Esophagus muscularis mucosa (tissue), 4 donors: ENCODE data around the gene KLRD1. TPM values are rescaled to one million over a fixed set of nuclear protein-coding genes. Genes with fewer than 3 reads are reported as not detected.

Experiments
- DNase-seq: peaks from one replicate; pipeline ENCODE4 v3.0.0-alpha.2; 2017; ENCODE audit errors: extremely low spot score
- H3K27ac ChIP-seq, 4 donors: fragments of 200-600 bp; sonication (generic); replicated peaks in 1 of 4; 1 replicate in 3 of 4; 2 replicates in 1 of 4; pipeline ENCODE4 v1.5.1; 2016 to 2019; ENCODE audit warnings: mild to moderate bottlenecking in 1 of 4
- H3K27me3 ChIP-seq, 4 donors: fragments of 200-600 bp; sonication (generic); one replicate each; pipeline versions ENCODE4 v1.5.1 to v1.6.0; 2016 to 2019
- H3K36me3 ChIP-seq, 4 donors: fragments of 200-600 bp; sonication (generic); one replicate each; pipeline ENCODE4 v1.5.1; 2016 to 2019
- H3K4me1 ChIP-seq, 4 donors: fragments of 200-600 bp; sonication (generic); one replicate each; pipeline ENCODE4 v1.5.1; 2016 to 2019
- H3K4me3 ChIP-seq, 4 donors: fragments of 200-600 bp; sonication (generic); 1 replicate in 2 of 4; 2 replicates in 2 of 4; pipeline ENCODE4 v1.5.1; 2016 to 2019; ENCODE audit warnings: mild to moderate bottlenecking in 4 of 4, moderate library complexity in 1 of 4
- H3K9me3 ChIP-seq, 4 donors: fragments of 200-600 bp; sonication (generic); 1 replicate in 3 of 4; 2 replicates in 1 of 4; pipeline ENCODE4 v1.5.1; 2016 to 2019
- CTCF ChIP-seq, 3 experiments: fragments of 200-600 bp in 2 of 3; fragments of 450-650 bp in 1 of 3; sonication (generic) in 2 of 3; IDR thresholded peaks; one replicate each; pipeline ENCODE4 v1.5.1; 2017 to 2019; ENCODE audit warnings: antibody characterized with exemption in 3 of 3, mild to moderate bottlenecking in 2 of 3, moderate library complexity in 1 of 3
- EP300 ChIP-seq: sonication (generic); formaldehyde crosslinking; IDR thresholded peaks from one replicate; pipeline ENCODE4 v1.6.1; 2017; ENCODE audit warnings: antibody characterized with exemption
- POLR2A ChIP-seq: fragments of 450-650 bp; IDR thresholded peaks from one replicate; pipeline ENCODE4 v1.6.1; 2017; ENCODE audit warnings: antibody characterized with exemption, moderate library complexity, mild to moderate bottlenecking, low read depth
- POLR2AphosphoS5 ChIP-seq, 2 donors: sonication (generic); formaldehyde crosslinking; IDR thresholded peaks; one replicate each; pipeline ENCODE4 v1.6.1; 2017; ENCODE audit warnings: antibody characterized with exemption in 2 of 2
- WGBS: methylation state at CpG from one replicate; pipeline ENCODE4 v1.1.5; 2018; 5-methylcytosine and 5-hydroxymethylcytosine counted together
- intact Hi-C: fragments of 100-400 bp; cut with DNase I; formaldehyde crosslinking; loops from one replicate; pipeline ENCODE4 v1.15.1; 2023
- total RNA-seq, 4 donors: library from RNA; depleted of rRNA; stranded (reverse); fragments of >200 nt; gene quantifications; one replicate each; pipeline versions ENCODE4 v1.1.0 to v1.2.1, GENCODE V29; 2016

Gene KLRD1
- total RNA-seq, 4 donors from 2014 or later, result 0.32 to 1.3 (median 0.73) TPM

DNA sequence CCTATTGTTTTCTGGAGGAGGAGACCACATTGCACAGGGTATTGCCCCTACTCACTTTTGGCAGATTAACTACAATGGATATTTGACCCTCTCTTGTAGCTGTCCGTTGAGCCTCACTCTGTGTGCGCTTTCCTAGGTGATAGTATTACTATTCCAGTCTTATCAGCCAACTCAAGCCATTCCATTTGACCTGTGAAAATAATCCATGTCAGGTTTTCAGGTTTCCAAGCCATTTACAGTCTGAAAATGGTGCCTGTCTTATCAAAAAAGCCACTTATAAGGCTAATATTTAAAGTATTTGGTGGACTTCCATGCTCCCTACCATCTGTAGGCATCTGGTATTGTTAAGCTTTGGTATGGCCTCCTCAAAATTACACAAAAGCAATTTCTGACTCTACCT, 29.6 kb upstream of the KLRD1 start:
- TF ChIP-seq POLR2AphosphoS5 (IDR thresholded peaks at IDR 0.05) (no peak), CTCF (IDR thresholded peaks at IDR 0.05) (no peak), POLR2A (no peak), EP300 (no peak)
- Histone ChIP-seq H3K4me1 (no peaks in the 10 kb centered on the region), H3K27ac (no peak overlapping the region), H3K9me3 (no peaks in the 10 kb centered on the region), H3K27me3 (no peaks in the 10 kb centered on the region), H3K4me3 (no peak overlapping the region), H3K36me3 (no peaks in the 10 kb centered on the region)
- 80% methylated on average over 2 of the region's 2 CpGs for WGBS
- intact Hi-C loops, result no loop called here
- DNase-seq, result no peak

GRCh38 chr12:10279937-10280336, 27.7 kb upstream of the KLRD1 start:
- intact Hi-C loops, result no loop called here
- WGBS, result 85% methylated on average over 3 of the region's 3 CpGs
- no peak overlapping the region for H3K27ac ChIP-seq

DNA sequence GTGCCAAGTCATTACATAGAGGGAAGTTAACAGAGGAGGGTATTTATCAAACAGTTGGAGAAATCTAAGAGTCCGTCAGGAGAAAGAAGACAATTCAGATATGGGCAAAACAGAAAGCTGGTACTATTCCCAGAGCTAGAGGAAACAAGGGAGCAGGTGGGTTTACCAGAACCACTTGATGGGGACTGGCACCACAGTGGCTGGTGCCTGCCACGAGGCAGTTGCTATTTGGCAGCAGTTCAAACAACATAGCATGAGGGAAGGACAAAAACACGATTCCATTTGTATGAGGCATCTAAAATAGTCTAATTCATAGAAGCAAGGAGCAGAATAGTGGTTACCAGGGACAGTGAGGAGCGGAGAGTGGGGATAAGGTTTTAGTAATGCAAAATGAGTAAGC, 24.6 kb upstream of the KLRD1 start:
- no peaks in the 10 kb centered on the region for H3K36me3 ChIP-seq
- H3K4me1 ChIP-seq, result no peaks in the 10 kb centered on the region
- no peak overlapping the region for H3K4me3 ChIP-seq
- WGBS, result 43% methylated on average over 4 of the region's 4 CpGs
- DNase-seq, result no peak
- H3K27ac ChIP-seq, result no peak overlapping the region
- intact Hi-C loops, result no loop called here
- no peaks in the 10 kb centered on the region for H3K27me3 ChIP-seq
- no peaks in the 10 kb centered on the region for H3K9me3 ChIP-seq
- TF ChIP-seq EP300, result no peak
- TF ChIP-seq CTCF (IDR thresholded peaks at IDR 0.05), result no peak
- TF ChIP-seq POLR2AphosphoS5 (IDR thresholded peaks at IDR 0.05), result no peak

More at GRCh38 chr12:10279937-10280336, 27.7 kb upstream of the KLRD1 start:
- no peaks in the 10 kb centered on the region for H3K27me3 ChIP-seq
- H3K4me3 ChIP-seq, result no peak overlapping the region
- no peak for DNase-seq
- H3K4me1 ChIP-seq, result no peaks in the 10 kb centered on the region
- H3K36me3 ChIP-seq, result no peaks in the 10 kb centered on the region
- TF ChIP-seq CTCF (IDR thresholded peaks at IDR 0.05) (no peak), EP300 (no peak), POLR2AphosphoS5 (IDR thresholded peaks at IDR 0.05) (no peak), POLR2A (no peak)
- no peaks in the 10 kb centered on the region for H3K9me3 ChIP-seq

GRCh38 chr12:10285919-10286318, 21.8 kb upstream of the KLRD1 start:
- H3K4me1 ChIP-seq, result no peaks in the 10 kb centered on the region
- no peak for DNase-seq
- WGBS, result 49% methylated on average over 6 of the region's 6 CpGs
- no peak overlapping the region for H3K27ac ChIP-seq
- H3K9me3 ChIP-seq, result no peaks in the 10 kb centered on the region
- TF ChIP-seq POLR2A (no peak), EP300 (no peak), CTCF (IDR thresholded peaks at IDR 0.05) (no peak), POLR2AphosphoS5 (IDR thresholded peaks at IDR 0.05) (no peak)
- intact Hi-C loops, result no loop called here
- no peaks in the 10 kb centered on the region for H3K36me3 ChIP-seq
- no peak overlapping the region for H3K4me3 ChIP-seq
- no peaks in the 10 kb centered on the region for H3K27me3 ChIP-seq

GRCh38 chr12:10289005-10289754, 18.5 kb upstream of the KLRD1 start:
- TF ChIP-seq CTCF (IDR thresholded peaks at IDR 0.05) (no peak), POLR2AphosphoS5 (IDR thresholded peaks at IDR 0.05) (no peak), POLR2A (no peak), EP300 (no peak)
- DNase-seq, result no peak
- WGBS, result 81% methylated on average over 6 of the region's 6 CpGs
- H3K27ac ChIP-seq, result no peak overlapping the region
- no peaks in the 10 kb centered on the region for H3K4me1 ChIP-seq
- no peaks in the 10 kb centered on the region for H3K9me3 ChIP-seq
- no peak overlapping the region for H3K4me3 ChIP-seq
- no peaks in the 10 kb centered on the region for H3K36me3 ChIP-seq
- no peaks in the 10 kb centered on the region for H3K27me3 ChIP-seq
- intact Hi-C loops, result no loop called here
